Body of pancreas (tissue), 4 donors: ENCODE results near the gene AKAP6. TPM values are rescaled to one million over a fixed set of nuclear protein-coding genes. Genes with fewer than 3 reads are reported as not detected.

Source experiments
- ATAC-seq: fragments of 150-250 bp; one replicate; pipeline ENCODE4 v1.9.1; 2016
- DNase-seq, 4 donors: peaks; one replicate each; pipeline ENCODE4 v3.0.0-alpha.2; 2019
- H3K27ac ChIP-seq, 4 donors: fragments of 200-600 bp; sonication (generic); 1 replicate in 3 of 4; 2 replicates in 1 of 4; pipeline versions ENCODE4 v1.5.1 to v1.6.1; 2016 to 2019; ENCODE audit warnings: mild to moderate bottlenecking in 1 of 4, mixed read lengths in 1 of 4, moderate library complexity in 1 of 4
- H3K27me3 ChIP-seq, 2 donors: fragments of 200-600 bp; sonication (generic); one replicate each; pipeline ENCODE4 v1.6.0; 2016; ENCODE audit warnings: mild to moderate bottlenecking in 1 of 2
- H3K36me3 ChIP-seq, 2 donors: fragments of 200-600 bp; sonication (generic); replicated peaks in 1 of 2; 2 replicates each; pipeline ENCODE4 v1.5.1; 2016; ENCODE audit warnings: low read depth in 2 of 2; ENCODE audit not compliant: insufficient read depth in 1 of 2
- H3K4me1 ChIP-seq: fragments of 200-600 bp; sonication (generic); one replicate; pipeline ENCODE4 v1.6.0; 2016
- H3K4me3 ChIP-seq, 2 donors: fragments of 200-600 bp; sonication (generic); 1 replicate in 1 of 2; 2 replicates in 1 of 2; pipeline ENCODE4 v1.5.1; 2016 to 2019
- H3K9me3 ChIP-seq, 3 donors: fragments of 200-600 bp; sonication (generic); 1 replicate in 2 of 3; 2 replicates in 1 of 3; pipeline ENCODE4 v1.5.1; 2016
- POLR2A ChIP-seq, 3 donors: fragments of 450-650 bp; IDR thresholded peaks; one replicate each; pipeline ENCODE4 v1.6.1; 2016; ENCODE audit warnings: antibody characterized with exemption in 3 of 3, mild to moderate bottlenecking in 2 of 3
- WGBS, 2 donors: methylation state at CpG; one replicate each; pipeline ENCODE4 v1.1.5; 2017; 5-methylcytosine and 5-hydroxymethylcytosine counted together
- intact Hi-C: fragments of 100-400 bp; cut with DNase I; formaldehyde crosslinking; loops from one replicate; pipeline ENCODE4 v1.15.1; 2023
- total RNA-seq, 2 donors: library from RNA; depleted of rRNA; stranded (reverse); fragments of >200 nt; gene quantifications; one replicate each; pipeline ENCODE4 v1.1.0, GENCODE V29; 2016
- TF ChIP-seq, protein P1 (sequence below), 7 experiments: fragments of 450-650 bp in 4 of 7; fragments of 200-600 bp in 3 of 7; sonication (generic) in 3 of 7; IDR thresholded peaks; one replicate each; pipeline ENCODE4 v1.5.1; 2016 to 2019; ENCODE audit warnings: antibody characterized with exemption in 7 of 7

Gene AKAP6
- total RNA-seq, 2 donors from 2014 or later = 2.0 to 2.9 TPM

DNA sequence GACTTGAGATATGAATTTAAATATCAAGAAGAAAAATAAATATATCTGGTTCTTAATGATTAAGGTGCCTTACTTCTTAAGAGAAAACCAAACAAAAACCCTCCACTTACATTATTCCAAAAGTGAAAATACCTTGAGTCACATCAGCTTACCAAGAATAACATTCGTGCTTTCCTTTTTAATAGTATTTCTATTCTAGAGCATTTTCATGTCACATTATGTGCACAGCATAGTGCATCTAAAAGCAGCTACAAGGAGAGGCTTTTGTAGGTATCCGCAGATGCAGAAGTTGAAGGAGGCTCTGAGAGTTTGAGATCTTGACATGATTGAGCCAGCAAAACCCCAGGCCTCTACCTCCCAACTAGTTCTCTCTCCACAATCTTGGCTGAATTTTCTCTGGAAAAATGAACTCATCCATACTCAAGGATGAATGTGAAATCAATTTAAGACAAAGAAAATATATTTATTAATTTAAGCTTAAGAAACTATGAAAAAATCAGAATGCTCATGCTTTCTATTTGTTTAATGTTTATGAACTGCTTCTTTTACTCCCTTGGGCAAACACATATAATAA, 275.0 kb downstream of the AKAP6 start:
- no peak for ATAC-seq
- Histone ChIP-seq H3K27me3 (no peaks in the 10 kb centered on the region), H3K36me3 (no peaks in the 10 kb centered on the region), H3K4me1 (no peaks in the 10 kb centered on the region), H3K27ac (no peak overlapping the region), H3K4me3 (no peak overlapping the region), H3K9me3 (no peaks in the 10 kb centered on the region)
- DNase-seq = no peak
- WGBS, 2 donors = 90 to 98% methylated on average over 2 of the region's 2 CpGs
- intact Hi-C loops = no loop called here
- TF ChIP-seq, protein P1, sequence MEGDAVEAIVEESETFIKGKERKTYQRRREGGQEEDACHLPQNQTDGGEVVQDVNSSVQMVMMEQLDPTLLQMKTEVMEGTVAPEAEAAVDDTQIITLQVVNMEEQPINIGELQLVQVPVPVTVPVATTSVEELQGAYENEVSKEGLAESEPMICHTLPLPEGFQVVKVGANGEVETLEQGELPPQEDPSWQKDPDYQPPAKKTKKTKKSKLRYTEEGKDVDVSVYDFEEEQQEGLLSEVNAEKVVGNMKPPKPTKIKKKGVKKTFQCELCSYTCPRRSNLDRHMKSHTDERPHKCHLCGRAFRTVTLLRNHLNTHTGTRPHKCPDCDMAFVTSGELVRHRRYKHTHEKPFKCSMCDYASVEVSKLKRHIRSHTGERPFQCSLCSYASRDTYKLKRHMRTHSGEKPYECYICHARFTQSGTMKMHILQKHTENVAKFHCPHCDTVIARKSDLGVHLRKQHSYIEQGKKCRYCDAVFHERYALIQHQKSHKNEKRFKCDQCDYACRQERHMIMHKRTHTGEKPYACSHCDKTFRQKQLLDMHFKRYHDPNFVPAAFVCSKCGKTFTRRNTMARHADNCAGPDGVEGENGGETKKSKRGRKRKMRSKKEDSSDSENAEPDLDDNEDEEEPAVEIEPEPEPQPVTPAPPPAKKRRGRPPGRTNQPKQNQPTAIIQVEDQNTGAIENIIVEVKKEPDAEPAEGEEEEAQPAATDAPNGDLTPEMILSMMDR (IDR thresholded peaks at IDR 0.05) = no peak
- TF ChIP-seq POLR2A (IDR thresholded peaks at IDR 0.05) = no peak

- TF ChIP-seq, protein P1 (IDR thresholded peaks at IDR 0.05) = no peak
- TF ChIP-seq POLR2A (IDR thresholded peaks at IDR 0.05) = no peak
- WGBS, 2 donors = 91 to 95% methylated on average over 2 of the region's 2 CpGs
- H3K9me3 ChIP-seq = no peaks in the 10 kb centered on the region
Observed at GRCh38 chr14:32606301-32606700, 277.2 kb downstream of the AKAP6 start.

GRCh38 chr14:32607399-32607798, 278.3 kb downstream of the AKAP6 start:
- TF ChIP-seq, protein P1 (IDR thresholded peaks at IDR 0.05) = no peak
- TF ChIP-seq POLR2A (IDR thresholded peaks at IDR 0.05) = no peak
- WGBS, 2 donors = 63 to 78% methylated on average over 1 of the region's 1 CpG

More at GRCh38 chr14:32606301-32606700, 277.2 kb downstream of the AKAP6 start:
- H3K36me3 ChIP-seq = no peaks in the 10 kb centered on the region
- no peak overlapping the region for H3K27ac ChIP-seq
- no peak for DNase-seq
- no peaks in the 10 kb centered on the region for H3K27me3 ChIP-seq
- no peaks in the 10 kb centered on the region for H3K4me1 ChIP-seq
- ATAC-seq = no peak
- intact Hi-C loops = no loop called here
- no peak overlapping the region for H3K4me3 ChIP-seq

DNA sequence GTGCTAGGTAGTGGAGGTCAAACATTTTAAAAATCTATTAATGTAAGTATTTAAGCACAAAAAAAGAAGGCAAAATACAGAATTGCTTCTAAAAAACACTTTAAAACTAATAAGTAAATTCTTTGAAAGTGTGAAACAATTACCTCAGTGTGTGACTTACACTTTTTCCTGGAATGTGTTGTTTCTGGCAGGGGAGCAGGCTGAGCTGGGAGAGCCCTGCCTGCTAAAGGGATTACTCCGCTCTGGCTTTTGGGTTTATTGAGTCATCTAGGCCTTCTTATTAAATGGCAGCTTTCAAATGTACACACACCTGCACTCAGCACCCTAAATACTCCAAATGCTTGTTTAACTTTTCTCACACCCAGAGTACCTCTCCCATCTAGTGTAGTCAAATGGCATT, 279.8 kb downstream of the AKAP6 start:
- DNase-seq = no peak
- intact Hi-C loops = no loop called here
- no peak for ATAC-seq
- Histone ChIP-seq H3K27ac (no peak overlapping the region), H3K4me1 (no peaks in the 10 kb centered on the region), H3K9me3 (no peaks in the 10 kb centered on the region), H3K36me3 (no peaks in the 10 kb centered on the region), H3K4me3 (no peak overlapping the region), H3K27me3 (no peaks in the 10 kb centered on the region)
- no peak for TF ChIP-seq POLR2A (IDR thresholded peaks at IDR 0.05)
- TF ChIP-seq, protein P1 (IDR thresholded peaks at IDR 0.05) = no peak
- WGBS, 2 donors = 83 to 88% methylated on average over 1 of the region's 1 CpG

More at GRCh38 chr14:32607399-32607798, 278.3 kb downstream of the AKAP6 start:
- H3K27me3 ChIP-seq = no peaks in the 10 kb centered on the region
- intact Hi-C loops = no loop called here
- H3K4me1 ChIP-seq = no peaks in the 10 kb centered on the region
- ATAC-seq = no peak
- no peak overlapping the region for H3K27ac ChIP-seq
- no peaks in the 10 kb centered on the region for H3K36me3 ChIP-seq
- no peaks in the 10 kb centered on the region for H3K9me3 ChIP-seq
- no peak for DNase-seq
- H3K4me3 ChIP-seq = no peak overlapping the region

DNA sequence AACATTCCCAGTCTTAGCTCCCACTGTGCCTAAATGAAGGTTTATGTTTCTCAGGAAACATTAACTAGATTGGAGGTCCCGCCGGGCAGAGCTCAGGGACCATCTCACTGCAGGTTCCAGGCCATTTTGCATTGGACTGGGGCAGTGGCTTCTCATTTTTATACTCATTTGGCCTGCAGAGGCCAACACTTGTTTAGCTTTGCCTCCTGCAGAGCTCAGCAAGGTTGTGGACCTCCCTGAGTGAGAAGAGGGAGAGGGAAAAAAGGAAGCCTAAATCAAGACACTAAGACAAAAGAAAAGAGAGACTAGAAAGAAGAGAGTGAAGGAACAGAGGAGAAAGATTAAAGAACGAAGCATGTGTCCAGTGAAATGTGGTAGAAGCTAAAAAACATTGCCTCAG, 280.3 kb downstream of the AKAP6 start:
- Histone ChIP-seq H3K9me3 (no peaks in the 10 kb centered on the region), H3K27ac (no peak overlapping the region), H3K27me3 (no peaks in the 10 kb centered on the region), H3K36me3 (no peaks in the 10 kb centered on the region), H3K4me1 (no peaks in the 10 kb centered on the region), H3K4me3 (no peak overlapping the region)
- WGBS, 2 donors = 89 to 90% methylated on average over 3 of the region's 3 CpGs
- TF ChIP-seq POLR2A (IDR thresholded peaks at IDR 0.05) = no peak
- TF ChIP-seq, protein P1 (IDR thresholded peaks at IDR 0.05) = no peak
- intact Hi-C loops = no loop called here
- no peak for DNase-seq
- ATAC-seq = no peak
